Femur (tissue), 1 donor: Measurements from ENCODE around the gene BPIFB4.
"Not testable (repeated sequence)": the region's sequence is repeated elsewhere in the genome, so short reads cannot be mapped to it uniquely, and the experiment has no call there.

ENCODE experiments used
- DNase-seq: peaks from one replicate; pipeline ENCODE4 v3.0.0-alpha.2; 2017

BPIFB4 gene

DNA sequence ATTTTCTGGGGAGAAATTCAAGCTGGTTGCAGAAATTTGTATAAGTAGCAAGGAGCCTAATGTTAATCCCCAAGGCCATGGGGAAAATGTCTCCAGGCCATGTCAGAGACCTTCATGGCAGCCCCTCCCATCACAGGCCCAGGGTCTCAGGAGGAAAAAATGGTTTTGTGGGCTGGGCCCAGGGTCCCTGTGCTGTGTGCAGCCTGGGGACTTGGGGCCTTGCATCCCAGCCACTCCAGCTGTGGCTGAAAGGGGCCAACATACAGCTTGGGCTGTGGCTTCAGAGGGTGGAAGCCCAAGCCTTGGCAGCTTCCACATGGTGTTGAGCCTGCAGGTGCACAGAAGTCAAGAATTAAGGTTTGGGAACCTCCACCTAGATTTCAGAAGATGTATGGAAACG is 42.9 kb downstream of the BPIFB4 start:
- not testable (repeated sequence) for DNase-seq

DNA sequence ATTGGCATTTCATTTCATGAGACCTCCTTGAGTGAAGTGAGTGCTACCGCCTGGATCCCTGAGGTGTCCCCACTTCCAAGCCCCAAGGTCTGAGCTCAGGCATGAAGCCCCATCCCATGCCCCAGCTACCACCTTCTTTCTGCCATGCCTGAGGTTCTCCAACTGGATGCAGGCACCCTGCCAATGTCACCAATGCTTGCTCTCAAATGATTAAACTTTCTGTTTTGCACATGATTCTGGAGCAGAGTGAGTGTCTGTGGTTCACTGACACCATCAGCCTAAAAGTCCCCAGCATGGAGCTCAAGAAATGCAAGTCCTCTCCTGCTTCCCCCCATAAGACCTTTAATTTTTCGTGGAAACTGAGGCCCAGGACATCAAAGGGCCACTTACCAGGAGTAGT is 44.8 kb downstream of the BPIFB4 start:
- no peak for DNase-seq

DNA sequence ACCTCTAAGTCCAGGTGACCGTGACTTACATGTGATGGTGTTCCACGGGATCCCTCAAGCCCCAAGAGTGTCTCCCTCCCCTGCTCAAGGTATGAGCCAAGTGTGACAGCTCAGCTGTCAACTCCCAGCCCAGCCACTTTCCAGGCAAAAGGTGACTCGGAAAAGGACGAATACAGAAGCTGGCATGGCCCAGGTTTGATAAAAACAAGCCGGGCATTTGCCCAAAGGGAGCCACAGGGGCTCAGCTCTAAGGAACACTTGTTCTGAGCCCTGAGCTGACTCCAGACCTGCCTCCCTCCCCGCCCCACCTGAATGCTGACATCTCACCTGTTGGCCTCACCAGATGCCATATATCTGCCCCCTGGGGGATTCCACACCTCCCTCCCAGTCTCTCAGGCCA is 45.6 kb downstream of the BPIFB4 start:
- no peak for DNase-seq

DNA sequence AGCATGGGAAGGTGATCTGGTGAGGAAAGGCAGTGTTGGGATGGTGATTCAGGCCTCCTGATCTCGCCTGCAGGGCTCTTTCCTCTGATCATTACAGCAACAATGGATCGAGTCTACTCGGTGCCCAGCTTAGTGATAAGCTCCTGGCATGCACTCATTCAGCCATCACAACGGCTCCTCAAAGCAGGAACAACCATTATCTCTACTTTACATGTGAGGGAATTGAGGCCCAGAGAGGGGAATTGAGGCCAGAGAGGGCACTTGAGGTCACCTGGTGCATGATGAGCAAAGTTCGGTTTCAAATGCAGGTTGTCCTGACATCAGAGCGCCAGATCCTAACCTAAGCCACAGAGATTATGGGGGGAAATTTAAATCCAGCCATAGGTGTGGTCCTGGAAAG is 46.5 kb downstream of the BPIFB4 start:
- DNase-seq: no peak

DNA sequence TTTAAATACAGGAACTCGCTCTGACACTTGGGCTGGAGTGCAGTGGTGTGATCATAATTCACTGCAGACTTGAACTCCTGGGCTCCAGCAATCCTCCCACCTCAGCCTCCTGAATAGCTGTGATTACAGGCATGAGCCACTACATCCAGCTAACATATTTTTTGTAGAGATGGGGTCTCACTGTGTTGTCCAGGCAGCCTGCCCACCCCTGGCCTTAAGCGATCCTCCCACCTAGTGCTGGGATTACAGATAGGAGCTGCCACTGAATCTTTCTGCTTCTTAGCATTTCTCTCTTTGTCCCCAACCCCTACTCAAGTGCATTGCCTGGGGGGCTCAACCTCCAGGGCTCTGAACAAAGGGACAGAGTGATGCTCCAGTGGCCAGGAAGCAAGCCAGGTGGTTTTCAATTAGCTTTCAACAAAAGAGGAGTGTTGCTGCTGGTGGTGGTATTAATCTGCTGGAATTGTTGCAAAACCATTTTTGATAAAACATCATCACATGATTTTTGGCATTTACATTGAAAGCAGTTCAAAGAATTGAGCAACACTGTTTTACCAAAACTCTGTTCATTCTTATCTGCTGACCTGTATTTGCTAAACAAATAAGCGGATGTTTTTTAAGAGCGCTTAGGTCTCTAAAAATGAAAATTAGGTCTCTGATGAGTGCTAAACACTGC is 48.1 kb downstream of the BPIFB4 start:
- DNase-seq: no peak

DNA sequence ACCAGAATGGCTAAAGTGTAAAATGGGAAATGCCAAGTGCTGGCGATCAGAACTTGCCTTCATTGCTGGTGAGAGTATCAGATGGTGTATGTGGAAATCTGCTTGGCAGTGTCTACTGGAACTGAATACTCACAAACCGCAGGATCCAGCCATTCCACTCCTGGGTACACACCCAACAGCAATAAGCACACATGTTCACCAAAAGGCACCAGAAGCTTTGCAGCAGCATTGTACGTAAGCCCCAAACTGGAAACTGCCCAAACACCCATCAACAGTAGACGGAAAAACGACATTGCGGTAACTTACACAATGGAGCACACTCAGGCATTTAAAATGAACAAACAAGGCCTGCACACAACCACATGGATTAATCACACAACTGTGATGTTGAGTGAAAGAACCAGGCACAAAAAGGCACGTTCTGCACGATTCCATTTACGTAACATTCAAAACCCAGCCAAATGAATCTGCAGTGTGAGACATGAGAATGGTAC is 51.2 kb downstream of the BPIFB4 start:
- DNase-seq: no peak

GRCh38 chr20:33131949-33132473 is 52.6 kb downstream of the BPIFB4 start:
- no peak for DNase-seq

GRCh38 chr20:33132513-33133372 is 53.3 kb downstream of the BPIFB4 start:
- no peak for DNase-seq

- no peak for DNase-seq
Observed at GRCh38 chr20:33133373-33133941, 54.0 kb downstream of the BPIFB4 start.

GRCh38 chr20:33137195-33137594 is 57.8 kb downstream of the BPIFB4 start:
- no peak for DNase-seq

- DNase-seq: no peak
Observed at GRCh38 chr20:33139467-33139866, 60.0 kb downstream of the BPIFB4 start.

DNA sequence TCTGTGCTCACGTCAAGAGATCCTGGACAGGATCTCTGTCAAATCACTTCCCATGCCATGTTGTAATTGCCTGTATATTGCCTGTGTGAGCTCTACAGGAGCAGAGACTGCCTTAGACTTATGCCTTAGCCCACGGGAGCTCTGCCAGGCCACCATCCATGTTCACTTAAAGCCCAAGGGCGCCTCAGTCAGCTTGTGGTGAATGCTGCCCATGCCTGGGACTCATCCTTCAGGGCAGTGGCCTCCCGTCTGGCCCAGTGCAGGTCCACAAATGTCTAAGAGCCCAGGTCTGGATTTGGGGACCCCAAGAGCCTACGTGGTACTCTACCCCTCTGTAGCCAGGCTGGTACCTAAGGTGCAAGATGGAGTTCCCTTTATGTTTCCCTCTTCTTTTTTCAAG is 66.1 kb downstream of the BPIFB4 start:
- DNase-seq: no peak

- DNase-seq: no peak
Observed at GRCh38 chr20:33147299-33147698, 67.9 kb downstream of the BPIFB4 start.

DNA sequence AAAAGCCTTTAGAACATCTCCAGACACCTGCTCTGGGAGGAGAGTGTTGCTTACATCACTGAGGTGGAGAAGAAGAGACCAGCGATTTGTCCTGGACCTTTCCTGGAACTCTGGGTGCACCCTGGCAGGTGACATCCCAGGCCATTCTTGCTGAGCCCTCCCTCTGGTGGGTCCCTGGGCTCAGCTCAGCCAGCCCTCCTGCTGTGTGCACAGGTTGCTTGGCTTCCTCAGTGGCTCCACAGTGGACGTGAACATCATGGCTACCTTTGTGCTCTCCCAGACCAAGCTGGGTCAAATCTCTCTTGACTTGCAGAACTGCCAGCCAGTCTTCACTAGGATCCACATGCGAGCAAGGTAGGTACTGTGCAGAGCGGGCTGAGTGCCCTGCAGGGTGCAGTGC is 68.6 kb downstream of the BPIFB4 start:
- no peak for DNase-seq

DNA sequence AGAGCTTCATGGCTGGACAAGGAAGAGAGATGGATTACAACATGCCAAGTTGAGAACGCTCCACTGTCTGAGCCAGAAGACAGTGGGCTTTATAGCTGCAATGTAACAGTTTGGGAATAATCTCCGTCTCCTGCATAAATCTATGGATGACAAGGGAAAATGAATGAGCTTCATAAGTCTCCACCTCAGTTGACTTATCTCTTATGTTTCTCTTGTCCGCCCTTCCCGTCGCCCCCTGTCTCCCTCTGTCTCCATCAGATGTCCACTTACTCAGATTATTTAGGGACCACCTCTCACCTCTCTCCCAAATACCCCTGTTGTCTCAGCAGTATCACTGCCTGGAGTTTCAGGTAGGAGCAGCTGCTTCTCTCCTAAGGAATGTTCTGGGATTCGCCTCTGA is 74.8 kb downstream of the BPIFB4 start:
- no peak for DNase-seq

- DNase-seq: no peak
Observed at GRCh38 chr20:33158637-33159385, 79.4 kb downstream of the BPIFB4 start.

- DNase-seq: no peak
Observed at GRCh38 chr20:33159713-33160112, 80.3 kb downstream of the BPIFB4 start.

DNA sequence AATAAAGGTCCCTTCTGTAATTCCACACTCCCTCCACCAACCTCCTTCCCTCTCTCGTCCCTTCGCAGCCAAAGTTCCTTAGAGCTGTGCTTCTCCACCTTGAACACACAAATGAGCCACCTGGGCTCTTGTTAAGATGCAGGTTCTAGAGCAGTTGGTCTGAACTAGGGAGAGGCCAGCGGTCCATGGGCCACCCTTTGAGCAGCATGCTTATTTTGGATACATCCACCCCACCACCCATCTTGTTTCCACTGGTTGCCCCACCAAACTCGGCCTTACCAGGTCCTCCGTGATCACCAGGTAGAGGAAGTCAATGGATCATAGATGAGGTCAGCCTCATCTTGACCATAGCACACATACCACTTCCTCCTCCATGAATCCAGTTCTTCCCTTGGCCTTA is 81.2 kb downstream of the BPIFB4 start:
- no peak for DNase-seq
